ENCODE data around the gene PSG4. TPM values are rescaled to one million over a fixed set of nuclear protein-coding genes. Genes with fewer than 3 reads are reported as not detected.

The PSG4 gene
- total and polyA plus RNA-seq, 2 of the 8 experiments (the other 6 are each of a cell fraction or from before 2014, with no cell fraction given) = not detected

- Histone ChIP-seq H2BK15ac (ENCODE audit: low read length) (no peak overlapping the region), H3K27ac (ENCODE audit: low read depth, low read length) (no peak overlapping the region), H4K20me1 (replicated peaks in 1 of 2; ENCODE audit: control insufficient read depth in 1 of 2, insufficient read depth in 2 of 2, low read length in 2 of 2) (no peaks in the 10 kb centered on the region), H4K8ac (ENCODE audit: extremely low read depth, insufficient read depth, low read length) (no peak overlapping the region), H3K79me2 (ENCODE audit: control insufficient read depth in 1 of 2, insufficient read depth in 2 of 2, low read length in 2 of 2) (no peaks in the 10 kb centered on the region), H3K23me2 (ENCODE audit: low read depth, low read length) (no peaks in the 10 kb centered on the region), H3K79me1 (ENCODE audit: low read depth, low read length) (no peaks in the 10 kb centered on the region), H3K9me3 (ENCODE audit: insufficient read depth in 2 of 2, low read depth in 1 of 2, low read length in 1 of 2) (peaks cover 27 to 70% of the 10 kb centered on the region in 2 experiments), H2BK12ac (ENCODE audit: low read depth, low read length) (no peak overlapping the region), H3K27me3 (replicated peaks in 1 of 4; ENCODE audit: control insufficient read depth in 3 of 4, extremely low read depth in 1 of 4, insufficient read depth in 3 of 4, low read length in 3 of 4) (no peaks in the 10 kb centered on the region), H3K4me3 (ENCODE audit: extremely low read depth in 1 of 4, insufficient read depth in 2 of 4, low read depth in 3 of 4, low read length in 4 of 4) (no peak overlapping the region), H2AFZ (ENCODE audit: low read length) (no peak overlapping the region), H3K4ac (replicated peaks; ENCODE audit: insufficient read length, low read depth, low read length) (no peak overlapping the region), H2BK120ac (replicated peaks; ENCODE audit: low read depth, low read length) (no peak overlapping the region), H4K5ac (ENCODE audit: insufficient read length, low read depth, low read length) (no peak overlapping the region), H3K36me3 (ENCODE audit: control insufficient read depth in 2 of 4, insufficient read depth in 4 of 4, low read length in 3 of 4) (no peaks in the 10 kb centered on the region), H3K14ac (ENCODE audit: insufficient read length) (no peak overlapping the region), H3K18ac (ENCODE audit: extremely low read depth, low read length) (no peak overlapping the region), H4K91ac (replicated peaks; ENCODE audit: insufficient read length, low read length) (no peak overlapping the region), H3K4me2 (ENCODE audit: insufficient read depth in 1 of 2, low read depth in 2 of 2, low read length in 2 of 2) (no peak overlapping the region), H2AK5ac (ENCODE audit: low read depth, low read length) (no peak overlapping the region), H3K9ac (replicated peaks in 1 of 4; ENCODE audit: extremely low read depth in 1 of 4, low read depth in 3 of 4, low read length in 3 of 4) (no peak overlapping the region), H3K23ac (ENCODE audit: insufficient read length) (no peak overlapping the region), H3K4me1 (replicated peaks in 1 of 4; ENCODE audit: control insufficient read depth in 3 of 4, insufficient read depth in 4 of 4, low read length in 3 of 4) (no peaks in the 10 kb centered on the region), H2BK20ac (ENCODE audit: low read length) (no peak overlapping the region), H2BK5ac (ENCODE audit: low read depth, low read length) (no peak overlapping the region), H3K56ac (replicated peaks; ENCODE audit: insufficient read length, low read depth, low read length) (no peak overlapping the region)
- WGBS, 2 experiments (ENCODE audit: extremely low coverage in 1 of 2, insufficient coverage in 1 of 2, insufficient read length in 1 of 2, insufficient replicate concordance in 2 of 2, low coverage in 1 of 2, low lambda C conversion rate in 2 of 2, missing lambda C conversion rate in 1 of 2) = 64% methylated on average over 4 of the region's 4 CpGs; no CpG with 5 or more reads in 1 of the 2 experiments
- ChIA-PET CTCF (ENCODE audit: partially characterized antibody) (no interaction called here), POLR2A (ENCODE audit: partially characterized antibody) (no interaction called here)
- FAIRE-seq (no peak), DNase-seq (ENCODE audit: low read depth in 1 of 2, low spot score in 2 of 2) (no peak)
- TF ChIP-seq CTBP2 (IDR thresholded peaks at IDR 0.05; ENCODE audit: borderline replicate concordance, insufficient read depth, insufficient read length, low read length) (no peak), TAF1 (IDR thresholded peaks at IDR 0.05; ENCODE audit: low read depth, low read length) (no peak), TAF7 (optimal IDR thresholded peaks at IDR 0.05; ENCODE audit: borderline replicate concordance, low read depth, low read length) (no peak), SP1 (IDR thresholded peaks at IDR 0.05; ENCODE audit: low read depth, low read length) (no peak), TEAD4 (IDR thresholded peaks at IDR 0.05; ENCODE audit: low read depth, low read length) (no peak), SUZ12 (IDR thresholded peaks at IDR 0.05; ENCODE audit: low read length) (no peak), NRF1 (IDR thresholded peaks at IDR 0.05; ENCODE audit: low read depth, low read length) (no peak)
- TF ChIP-seq, protein P1, sequence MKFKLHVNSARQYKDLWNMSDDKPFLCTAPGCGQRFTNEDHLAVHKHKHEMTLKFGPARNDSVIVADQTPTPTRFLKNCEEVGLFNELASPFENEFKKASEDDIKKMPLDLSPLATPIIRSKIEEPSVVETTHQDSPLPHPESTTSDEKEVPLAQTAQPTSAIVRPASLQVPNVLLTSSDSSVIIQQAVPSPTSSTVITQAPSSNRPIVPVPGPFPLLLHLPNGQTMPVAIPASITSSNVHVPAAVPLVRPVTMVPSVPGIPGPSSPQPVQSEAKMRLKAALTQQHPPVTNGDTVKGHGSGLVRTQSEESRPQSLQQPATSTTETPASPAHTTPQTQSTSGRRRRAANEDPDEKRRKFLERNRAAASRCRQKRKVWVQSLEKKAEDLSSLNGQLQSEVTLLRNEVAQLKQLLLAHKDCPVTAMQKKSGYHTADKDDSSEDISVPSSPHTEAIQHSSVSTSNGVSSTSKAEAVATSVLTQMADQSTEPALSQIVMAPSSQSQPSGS (IDR thresholded peaks at IDR 0.05; ENCODE audit: low read length) = no peak
- TF ChIP-seq, protein P2, sequence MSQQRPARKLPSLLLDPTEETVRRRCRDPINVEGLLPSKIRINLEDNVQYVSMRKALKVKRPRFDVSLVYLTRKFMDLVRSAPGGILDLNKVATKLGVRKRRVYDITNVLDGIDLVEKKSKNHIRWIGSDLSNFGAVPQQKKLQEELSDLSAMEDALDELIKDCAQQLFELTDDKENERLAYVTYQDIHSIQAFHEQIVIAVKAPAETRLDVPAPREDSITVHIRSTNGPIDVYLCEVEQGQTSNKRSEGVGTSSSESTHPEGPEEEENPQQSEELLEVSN (IDR thresholded peaks at IDR 0.05) = no peak
Observed at GRCh38 chr19:43152214-43152613, 53.2 kb downstream of the PSG4 start.
